HG03095 (cell line): ENCODE measurements around the gene SEM1.
"Not testable (repeated sequence)": the region's sequence is repeated elsewhere in the genome, so short reads cannot be mapped to it uniquely, and the experiment has no call there.

ENCODE experiments used
- ATAC-seq: cut with Tn5 transposase; IDR thresholded peaks from one replicate; pipeline ENCODE4 v1.9.1; 2021; ENCODE audit warnings: moderate library complexity; ENCODE audit not compliant: unreplicated experiment

The SEM1 gene

DNA sequence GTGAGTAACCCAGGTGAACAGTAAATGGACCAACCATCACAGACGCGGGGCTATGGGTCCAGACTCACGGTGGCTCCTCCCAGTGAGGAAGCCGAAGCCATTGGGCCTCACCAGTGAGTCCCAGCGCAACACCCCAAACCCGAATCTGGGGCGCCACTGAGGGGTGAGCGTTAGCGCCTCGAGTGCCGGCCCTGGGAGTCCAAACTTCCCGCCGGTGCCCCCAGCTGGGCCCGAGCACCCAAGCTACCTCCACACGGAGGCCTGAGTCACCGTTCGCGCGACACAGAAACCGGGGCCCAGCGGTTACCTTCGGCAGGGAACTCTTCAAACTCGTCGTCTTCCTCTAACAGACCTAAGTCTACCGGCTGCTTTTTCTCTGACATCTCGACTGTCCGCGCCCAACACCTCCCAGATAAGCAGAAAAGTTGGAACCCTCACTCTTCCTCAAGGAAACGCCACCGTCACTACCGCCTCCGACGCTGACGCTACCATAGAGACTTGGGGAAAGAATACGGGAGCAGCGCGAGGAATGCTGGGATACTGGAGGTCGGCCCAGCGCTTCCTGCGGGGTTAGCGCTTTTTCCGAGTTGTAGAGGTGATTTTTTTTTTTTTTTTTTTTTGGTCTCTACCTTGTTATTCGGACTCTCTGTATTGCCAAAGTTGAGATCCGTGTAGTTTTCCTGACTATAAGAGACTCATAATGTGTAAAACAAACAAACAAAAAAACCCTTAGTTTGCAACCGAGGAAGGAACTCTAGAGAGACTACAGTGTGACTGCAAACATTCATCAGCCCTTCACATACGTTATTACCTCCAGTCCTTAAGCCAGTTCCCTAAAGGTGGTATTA lies at the start of gene SEM1:
TSS of gene SEM1 (minus strand) at position 466 of the 848 bp plus-strand sequence. CDS start at position 383, 83 bp downstream.
- ATAC-seq, result peak; percentile 92

DNA sequence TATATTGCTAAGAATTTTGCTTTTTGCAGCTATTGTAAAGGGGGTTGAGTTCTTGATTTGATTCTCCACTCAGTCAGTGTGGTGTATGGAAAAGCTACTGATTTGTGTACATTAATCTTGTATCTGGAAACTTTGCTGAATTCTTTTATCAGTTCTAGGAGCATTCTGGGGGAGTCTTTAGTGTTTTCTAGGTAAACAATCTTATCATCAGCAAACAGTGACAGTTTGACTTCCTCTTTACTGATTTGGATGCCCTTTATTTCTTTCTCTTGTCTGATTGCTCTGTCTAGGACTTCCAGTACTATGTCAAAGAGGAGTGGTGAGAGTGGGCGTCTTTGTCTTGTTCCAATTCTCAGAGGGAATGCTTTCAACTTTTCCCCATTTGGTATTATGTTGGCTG lies 48.2 kb upstream of the SEM1 start:
- ATAC-seq, result not testable (repeated sequence)

DNA sequence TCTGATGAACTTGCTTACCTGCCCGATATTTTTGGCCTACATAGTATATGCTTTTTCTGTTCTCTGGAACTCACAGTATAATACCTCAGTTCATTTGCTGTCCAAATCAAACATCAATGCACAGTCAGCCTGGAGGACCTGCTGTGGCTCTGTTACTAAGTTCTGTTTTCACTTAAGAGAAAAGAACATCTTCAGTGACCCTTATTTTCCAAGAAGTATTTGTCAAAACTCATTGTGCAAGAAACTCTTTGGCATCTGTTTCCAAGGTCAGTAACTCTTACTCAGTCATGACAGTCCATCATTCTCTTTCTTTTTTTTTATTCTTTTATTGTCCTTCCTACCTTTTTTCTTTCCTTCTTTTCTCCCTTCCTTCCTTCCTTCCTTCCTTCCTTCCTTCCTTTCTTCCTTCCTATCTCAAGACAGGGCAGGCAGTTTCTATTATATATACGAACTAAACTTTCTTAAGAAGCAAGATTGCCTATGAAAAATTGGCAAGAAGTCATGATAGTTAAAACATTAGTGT lies 37.8 kb upstream of the SEM1 start:
- no peak for ATAC-seq

DNA sequence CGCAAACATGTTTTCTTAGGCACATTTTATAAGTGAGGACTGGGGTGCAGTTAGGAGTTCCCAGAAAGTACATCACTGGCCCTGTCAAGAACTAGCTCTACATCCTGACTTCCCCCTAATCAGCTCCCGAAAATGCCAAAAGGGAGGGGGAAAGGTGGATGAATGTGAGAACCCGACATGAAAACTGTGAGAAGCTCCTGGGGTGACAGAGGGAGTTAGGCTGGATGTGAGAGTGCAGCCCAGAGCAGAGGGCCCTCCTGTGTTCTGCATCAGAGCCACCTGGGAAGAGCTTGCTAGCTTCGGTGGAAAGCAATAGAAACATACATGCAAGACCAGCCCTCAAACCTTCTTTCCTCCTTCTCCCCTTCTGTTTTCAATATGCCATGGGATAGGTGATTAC lies 30.5 kb upstream of the SEM1 start:
- ATAC-seq, result no peak

DNA sequence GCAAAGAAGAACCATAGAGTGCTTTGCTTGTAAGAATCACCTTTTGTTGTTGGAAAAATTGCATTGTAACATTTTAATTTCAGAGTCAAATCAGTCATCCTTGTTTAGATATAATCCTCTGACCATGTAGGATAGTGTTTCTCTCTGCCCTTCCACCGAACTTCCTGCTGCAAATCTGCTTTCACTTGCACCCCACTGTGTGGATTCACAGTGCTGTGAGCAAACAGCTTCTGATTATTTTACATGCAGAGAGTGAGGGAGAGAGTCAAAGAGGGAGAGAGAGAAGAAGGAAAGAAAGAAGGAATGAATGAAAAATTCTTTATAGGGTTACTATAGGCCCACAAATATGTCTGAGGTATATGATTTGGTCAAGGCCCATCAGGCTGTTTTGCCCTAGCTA lies 30.0 kb upstream of the SEM1 start:
- no peak for ATAC-seq

DNA sequence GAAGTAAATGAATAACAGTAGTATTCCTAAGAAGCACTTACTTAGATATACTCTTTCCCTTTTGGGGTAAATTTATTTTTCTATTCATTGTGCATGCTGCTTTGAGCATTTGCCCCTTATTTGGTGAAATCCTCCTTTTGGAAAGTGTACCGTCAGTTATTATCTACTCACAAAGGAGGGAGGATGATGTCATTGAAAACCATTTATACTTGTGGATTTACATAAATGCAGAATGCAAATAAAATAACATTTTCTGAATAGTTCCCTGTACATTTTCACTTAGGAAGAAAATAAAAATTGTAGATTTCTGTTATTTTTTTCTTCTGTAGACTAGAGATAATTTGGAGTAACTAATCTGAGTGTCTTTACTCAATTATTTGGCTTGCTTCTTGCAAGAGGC lies 29.5 kb upstream of the SEM1 start:
- ATAC-seq, result no peak

DNA sequence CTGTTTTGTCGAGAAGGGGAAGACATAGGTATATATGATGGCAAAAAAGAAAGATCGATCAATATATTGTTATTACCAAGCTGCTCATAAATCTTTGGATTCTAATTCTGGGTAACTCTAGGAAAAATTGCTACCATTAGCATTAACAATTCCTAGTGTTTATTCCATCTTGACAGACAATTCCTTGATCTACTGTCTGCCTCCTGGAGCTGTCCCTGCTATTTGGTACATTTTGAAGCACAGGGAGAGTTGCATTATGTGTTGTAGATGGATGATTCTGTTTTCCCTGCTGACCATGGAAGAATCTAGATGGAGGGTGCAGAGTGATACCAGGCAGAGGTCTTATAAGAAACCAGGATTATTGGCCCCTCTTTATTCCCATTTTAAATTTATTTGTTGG lies 29.1 kb upstream of the SEM1 start:
- ATAC-seq, result no peak

DNA sequence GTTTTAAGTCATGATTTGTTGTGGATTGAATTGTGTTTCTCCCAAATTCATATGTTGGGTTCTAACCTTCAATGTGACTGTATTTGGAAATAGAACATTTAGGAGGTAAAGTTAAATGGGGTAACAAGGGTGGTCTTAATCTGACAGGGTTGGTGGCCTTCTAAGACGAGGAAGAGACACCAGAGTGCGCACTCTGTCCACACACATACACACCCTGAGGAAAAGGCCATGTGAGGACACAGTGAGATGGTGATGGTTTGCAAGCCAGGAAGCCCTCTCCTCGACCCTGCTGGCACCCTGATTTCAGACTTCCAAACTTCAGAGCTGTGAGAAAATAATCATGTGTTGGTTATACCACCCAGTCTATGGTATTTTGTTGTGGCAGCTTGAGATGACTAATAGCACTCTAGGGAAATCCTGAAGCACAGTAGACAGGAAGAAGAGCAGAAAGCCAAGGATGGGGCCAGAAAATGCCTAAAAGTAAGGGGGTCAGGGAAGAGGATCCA lies 28.0 kb upstream of the SEM1 start:
- ATAC-seq, result no peak

DNA sequence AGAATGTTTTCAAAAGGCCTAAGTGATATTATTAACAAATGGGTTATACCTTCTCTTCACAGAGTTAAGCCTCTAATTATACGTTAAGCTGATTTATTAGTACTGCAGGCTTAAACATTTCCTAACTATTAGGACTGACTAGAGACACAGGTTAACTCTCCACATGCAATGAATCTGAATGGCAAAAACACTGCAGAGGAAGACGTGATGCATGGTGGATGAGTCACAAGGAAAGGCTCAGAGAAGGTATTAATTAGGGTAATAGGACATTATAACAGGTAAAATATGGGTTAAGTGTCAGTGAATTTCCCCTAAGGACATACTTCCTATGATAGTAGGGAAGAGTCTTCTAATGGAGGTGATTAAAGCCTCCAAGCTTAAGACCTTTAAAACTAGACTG lies 24.7 kb upstream of the SEM1 start:
- ATAC-seq, result no peak

DNA sequence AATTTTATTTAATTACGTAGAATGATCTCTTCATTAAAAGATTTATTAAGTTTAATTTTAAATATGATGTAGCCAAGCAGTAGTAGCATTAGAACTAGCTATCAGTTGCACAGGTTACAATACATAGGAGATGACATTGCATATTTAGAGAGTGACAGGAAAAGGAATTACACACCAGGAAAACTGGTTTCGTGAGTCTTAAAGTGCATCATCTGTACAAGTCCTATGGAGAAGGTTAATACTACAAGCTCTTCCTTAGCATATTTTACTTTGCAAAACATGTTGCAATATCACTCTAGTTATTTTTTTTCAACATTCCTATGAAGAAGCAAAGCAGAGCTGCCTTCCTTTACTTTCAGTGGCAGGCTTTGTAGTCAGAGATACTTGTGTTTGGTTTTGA lies 20.2 kb upstream of the SEM1 start:
- no peak for ATAC-seq

DNA sequence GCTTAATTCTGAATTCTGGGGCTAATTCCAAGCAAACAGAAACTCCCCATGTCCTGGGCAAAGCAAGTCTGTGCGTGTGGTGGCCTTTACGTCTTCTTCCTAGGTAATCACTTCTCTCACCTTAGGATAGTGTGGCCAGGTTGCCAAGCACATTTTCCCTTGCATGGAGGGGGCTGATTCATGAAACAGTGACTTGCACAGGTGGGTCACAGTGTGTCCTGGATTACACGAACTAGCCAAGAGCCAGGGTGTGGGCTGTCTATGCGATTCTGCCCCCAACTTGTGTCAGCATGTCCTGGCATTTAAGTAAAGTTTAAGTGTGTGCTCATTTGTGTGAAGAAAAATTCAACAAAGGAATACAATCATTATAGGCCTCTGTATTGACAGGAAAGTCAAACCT lies 18.5 kb upstream of the SEM1 start:
- ATAC-seq, result no peak

DNA sequence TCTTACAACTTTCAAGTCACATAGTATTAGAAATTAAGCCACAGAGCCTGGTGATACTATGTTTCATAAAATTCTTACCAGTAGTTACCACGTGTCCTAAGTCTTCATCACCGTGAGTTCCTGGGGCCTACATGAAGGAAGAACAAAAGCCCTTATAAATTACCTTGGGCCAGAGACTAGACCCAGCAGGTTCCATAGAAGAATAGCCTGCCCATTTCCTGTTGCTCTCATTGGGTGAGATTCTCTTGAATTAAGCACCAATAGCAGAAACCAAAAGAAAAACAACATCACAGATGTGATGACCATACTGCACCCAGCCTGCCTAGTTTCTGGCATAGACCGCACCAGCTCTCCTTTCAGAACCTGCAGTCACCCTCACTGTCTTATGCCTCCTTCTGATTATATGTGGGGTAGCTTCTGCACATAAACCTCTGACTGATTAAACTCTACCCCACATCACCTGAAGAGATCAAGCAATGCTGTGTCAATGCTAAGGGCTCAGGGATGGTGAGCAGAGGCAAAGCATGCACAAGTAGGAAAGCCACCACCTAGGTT lies 18.0 kb upstream of the SEM1 start:
- no peak for ATAC-seq

DNA sequence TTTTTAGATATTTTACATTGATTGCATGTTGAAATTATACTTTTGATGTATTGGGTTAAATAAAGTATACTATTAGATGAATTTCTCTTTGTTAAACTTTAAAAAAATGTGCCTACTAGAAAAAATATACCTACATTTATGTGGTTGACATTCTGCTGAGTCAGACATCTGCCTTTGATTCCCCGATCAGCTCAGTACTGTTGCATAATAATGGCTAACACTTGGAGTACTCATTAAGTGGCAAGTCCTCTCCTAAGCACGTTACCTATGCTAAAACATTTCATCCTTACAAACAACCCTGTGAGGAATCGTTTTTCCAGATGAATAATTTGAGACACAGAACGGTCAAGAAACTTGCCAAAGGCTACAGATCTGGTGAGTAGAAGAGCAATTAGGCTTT lies 14.0 kb upstream of the SEM1 start:
- ATAC-seq, result no peak

DNA sequence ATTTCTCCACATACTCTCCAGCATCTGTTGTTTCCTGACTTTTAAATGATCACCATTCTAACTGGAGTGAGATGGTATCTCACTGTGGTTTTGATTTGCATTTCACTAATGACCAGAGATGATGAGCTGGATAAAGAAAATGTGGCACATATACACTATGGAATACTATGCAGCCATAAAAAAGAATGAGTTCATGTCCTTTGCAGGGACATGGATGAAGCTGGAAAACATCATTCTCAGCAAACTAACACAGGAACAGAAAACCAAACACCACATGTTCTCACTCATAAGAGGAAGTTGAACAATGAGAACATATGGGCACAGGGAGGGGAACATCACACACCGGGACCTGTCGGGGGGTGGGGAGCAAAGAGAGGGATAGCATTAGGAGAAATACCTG lies 13.3 kb upstream of the SEM1 start:
- not testable (repeated sequence) for ATAC-seq

DNA sequence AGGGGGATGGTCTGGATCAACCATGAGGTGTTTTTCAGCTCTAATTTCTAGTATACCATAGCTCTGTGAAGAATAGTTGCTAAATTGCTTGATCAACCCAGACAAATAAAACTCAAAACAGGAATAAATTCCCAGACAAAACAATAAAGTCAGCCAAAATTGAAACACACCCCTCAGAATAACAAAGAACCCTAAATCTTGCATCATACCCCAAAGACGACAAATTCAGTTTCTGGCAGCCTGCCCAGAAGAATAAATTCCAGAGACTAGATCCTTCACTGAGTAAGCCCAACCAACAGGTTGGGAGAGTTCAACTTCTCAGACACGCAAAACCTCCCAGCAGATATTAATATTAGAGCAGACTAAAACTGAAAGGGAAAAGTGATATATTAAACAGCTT lies 11.2 kb upstream of the SEM1 start:
- ATAC-seq, result no peak

DNA sequence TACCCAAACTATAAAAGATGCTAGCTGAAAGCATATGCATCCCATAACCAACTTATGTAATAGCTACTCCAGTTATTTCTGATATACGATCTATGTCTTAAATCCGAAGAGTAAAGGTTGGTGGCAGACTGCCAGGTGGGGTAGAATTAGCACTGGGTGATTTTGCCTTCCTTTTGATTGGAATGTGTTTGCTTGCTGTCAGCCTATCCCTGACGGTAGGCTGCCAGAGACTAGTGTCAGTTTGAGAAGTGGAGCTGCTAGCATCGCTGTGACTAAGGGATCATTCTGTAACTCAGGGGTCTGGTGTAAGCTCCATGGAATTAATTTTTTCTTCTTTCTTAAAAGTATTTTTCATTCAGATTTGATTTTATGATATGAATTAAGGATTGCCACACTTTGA lies 9.5 kb upstream of the SEM1 start:
- ATAC-seq, result no peak

DNA sequence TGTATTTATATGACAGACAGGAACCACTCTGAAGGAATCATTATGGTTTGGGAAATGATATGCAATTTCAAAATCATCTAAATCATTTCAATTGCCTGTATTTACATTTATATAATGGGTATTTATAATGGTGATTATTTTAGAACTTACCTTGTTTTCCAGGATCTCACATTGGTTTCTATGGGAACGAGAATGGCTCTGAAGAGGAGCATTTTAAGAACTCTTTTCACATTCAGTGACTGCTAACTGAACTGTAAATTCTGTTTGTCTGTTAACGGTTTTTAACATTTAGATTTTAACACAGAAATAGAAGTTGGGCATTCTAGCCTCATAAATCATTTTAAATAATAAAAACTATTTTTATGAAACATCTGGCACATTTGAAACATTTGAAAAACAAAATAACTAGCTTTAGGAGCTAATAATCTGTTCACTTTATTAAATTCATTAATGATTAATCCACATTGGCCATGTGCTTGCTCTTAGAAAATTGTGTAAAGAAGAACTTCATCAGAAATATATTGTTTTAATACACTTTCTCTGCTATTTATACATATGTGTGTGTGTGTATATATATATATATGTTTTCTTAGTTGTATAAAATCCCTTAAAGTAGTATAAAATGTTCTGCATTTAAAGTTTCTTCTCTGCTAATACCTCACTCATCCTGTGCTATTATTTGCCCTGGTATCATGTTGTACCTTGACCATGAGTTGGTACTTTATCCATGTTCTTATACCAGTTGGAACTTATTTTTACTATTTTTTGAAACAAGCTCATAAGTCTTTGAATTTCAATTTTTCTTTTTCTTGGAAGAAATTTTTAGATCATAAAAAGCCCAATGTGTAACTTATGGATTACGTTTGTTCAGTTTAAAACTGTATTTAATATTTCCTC lies 8.7 kb upstream of the SEM1 start:
- ATAC-seq, result no peak

DNA sequence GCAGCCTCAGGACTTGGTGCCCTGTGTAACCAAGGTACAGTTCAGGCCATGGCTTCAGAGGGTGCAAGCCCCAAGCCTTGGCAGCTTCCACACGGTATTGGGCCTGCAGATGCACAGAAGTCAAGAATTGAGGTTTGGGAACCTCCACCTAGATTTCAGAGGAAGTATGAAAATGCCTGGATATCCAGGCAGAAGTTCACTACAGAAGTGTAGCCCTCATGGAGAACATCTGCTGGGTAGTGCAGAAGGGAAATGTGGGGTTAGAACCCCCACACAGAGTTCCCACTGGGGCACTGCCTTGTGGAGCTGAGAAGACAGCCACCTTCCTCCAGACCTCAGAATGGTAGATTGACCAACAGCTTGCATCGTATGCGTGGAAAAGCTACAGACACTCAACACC lies 3.4 kb upstream of the SEM1 start:
- ATAC-seq, result no peak

DNA sequence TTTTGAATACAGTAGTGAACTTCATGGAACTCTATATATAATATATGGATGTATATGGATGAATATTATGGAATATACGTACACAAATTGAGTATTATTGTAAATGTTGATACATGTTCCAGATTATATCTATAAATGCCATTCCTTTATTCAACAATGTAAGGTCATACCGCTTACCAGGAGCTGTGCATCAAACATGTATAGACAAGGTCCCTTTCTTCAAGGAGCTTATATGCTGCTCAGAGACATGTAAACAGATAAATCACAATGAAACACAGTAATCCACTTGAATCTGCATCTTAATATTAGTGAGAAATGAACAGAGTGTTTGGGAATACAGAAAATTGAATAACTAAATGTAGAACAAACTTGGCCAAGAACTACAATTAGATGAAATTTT lies 898 bp upstream of the SEM1 start:
- no peak for ATAC-seq

DNA sequence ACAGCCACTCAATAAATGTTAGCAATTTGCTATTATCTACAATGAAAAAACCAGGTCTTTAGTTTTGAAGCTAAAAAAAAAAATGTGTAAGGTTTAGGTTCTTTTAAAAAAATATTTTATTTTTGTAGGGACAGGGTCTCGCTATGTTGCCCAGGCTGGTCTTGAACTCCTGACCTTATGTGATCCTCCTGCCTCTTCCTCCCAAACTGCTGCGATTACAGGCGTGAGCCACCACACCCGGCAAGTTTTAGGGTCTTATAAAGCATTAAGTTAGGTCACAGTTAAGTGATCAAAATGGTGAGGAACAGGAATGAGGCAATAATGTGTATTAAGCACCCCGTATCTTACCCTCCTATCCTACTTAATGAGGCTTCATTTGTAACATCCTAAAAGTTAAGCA lies 774 bp downstream of the SEM1 start:
- peak; percentile 9 for ATAC-seq
